Measurements from ENCODE around the gene ASS1.

DNA sequence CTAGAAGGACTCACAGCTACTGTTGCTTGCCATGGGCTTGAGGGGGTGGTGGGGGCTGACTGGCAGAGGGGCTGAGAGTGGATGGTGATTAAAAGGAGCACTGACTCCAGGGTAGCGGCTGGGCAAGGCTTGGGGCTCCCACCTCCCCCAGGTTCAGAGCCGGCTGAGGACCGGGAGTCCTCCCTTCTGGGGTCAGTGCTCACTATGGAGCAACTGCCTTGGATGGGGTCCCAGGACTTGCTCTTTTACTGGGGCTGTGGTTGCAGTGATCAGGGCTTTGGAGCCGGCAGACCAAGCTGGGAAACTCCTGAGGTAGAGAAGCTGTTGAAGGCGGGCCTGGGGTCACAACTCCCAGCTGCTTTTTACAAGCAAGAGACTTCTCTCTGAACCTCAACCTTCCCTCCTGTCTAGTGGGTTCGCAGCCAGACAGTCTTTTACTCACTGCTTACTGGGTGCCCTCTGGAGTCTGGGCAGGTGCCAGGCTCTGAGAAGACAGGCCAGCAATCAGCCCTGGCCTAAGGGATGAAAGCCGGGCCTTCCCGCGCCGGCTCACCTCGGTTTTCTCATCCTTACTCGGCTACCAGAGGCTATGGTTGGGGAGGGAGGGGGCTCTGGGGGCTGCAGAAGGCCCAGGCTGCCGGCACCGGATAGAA, 795 bp upstream of the ASS1 start:
- no peak for TF ChIP-seq POLR2AphosphoS5 (IDR thresholded peaks at IDR 0.05)
- TF ChIP-seq, protein P1, sequence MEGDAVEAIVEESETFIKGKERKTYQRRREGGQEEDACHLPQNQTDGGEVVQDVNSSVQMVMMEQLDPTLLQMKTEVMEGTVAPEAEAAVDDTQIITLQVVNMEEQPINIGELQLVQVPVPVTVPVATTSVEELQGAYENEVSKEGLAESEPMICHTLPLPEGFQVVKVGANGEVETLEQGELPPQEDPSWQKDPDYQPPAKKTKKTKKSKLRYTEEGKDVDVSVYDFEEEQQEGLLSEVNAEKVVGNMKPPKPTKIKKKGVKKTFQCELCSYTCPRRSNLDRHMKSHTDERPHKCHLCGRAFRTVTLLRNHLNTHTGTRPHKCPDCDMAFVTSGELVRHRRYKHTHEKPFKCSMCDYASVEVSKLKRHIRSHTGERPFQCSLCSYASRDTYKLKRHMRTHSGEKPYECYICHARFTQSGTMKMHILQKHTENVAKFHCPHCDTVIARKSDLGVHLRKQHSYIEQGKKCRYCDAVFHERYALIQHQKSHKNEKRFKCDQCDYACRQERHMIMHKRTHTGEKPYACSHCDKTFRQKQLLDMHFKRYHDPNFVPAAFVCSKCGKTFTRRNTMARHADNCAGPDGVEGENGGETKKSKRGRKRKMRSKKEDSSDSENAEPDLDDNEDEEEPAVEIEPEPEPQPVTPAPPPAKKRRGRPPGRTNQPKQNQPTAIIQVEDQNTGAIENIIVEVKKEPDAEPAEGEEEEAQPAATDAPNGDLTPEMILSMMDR (IDR thresholded peaks at IDR 0.05): no peak

All from transverse colon (tissue), 4 donors.